ENCODE results near the gene MLF2.
A peak's percentile ranks its signal among the peaks of the same experiment; 100 is the strongest.

The MLF2 gene, protein sequence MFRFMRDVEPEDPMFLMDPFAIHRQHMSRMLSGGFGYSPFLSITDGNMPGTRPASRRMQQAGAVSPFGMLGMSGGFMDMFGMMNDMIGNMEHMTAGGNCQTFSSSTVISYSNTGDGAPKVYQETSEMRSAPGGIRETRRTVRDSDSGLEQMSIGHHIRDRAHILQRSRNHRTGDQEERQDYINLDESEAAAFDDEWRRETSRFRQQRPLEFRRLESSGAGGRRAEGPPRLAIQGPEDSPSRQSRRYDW

DNA sequence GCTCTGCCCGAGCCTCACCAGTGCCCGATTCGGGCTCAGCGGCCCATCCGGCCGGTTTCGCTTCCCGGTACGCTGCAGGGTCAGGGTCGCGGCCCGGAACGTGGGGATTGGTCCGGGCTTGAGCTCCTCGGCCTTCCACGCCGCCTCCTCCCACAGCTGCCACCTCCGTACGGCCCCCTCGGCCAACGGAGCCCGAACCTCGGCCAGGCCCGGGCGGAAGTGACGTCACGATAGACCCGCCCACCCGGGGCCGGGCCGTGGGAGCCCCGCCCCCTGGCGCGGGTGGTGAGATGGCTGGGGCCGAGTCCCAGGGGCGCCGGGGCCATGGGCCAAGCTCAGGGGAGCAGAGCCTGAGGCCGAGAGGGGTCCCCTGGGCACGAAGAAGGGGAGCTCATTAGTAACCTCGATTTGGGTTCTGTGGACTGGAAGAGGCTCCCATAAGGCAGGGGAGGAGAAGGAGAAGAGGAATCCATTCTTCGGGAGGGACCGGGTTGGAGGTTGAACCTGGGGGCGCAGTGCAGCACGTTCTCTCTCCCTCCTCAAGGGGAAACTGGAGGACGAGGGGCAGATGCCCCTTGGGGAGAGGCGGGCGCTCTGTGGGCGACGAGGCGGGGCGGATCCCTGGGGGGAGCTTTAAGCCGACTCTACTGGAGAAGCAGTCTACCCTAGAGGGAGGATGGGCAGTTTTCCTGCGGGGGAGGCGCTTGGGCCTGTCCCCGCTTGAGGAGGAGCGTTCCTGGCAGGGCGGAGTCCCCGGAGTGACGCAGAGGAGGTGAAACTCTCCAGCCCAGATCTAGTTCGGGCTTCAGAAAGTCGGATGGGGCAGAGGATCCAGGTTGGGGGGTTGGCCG lies at the start of gene MLF2:
TSS of gene MLF2 (minus strand) at position 221 of the 851 bp plus-strand sequence. CDS start 807 bp downstream, outside the sequence.
- DNase-seq: peak; percentile 97 to 98

DNA sequence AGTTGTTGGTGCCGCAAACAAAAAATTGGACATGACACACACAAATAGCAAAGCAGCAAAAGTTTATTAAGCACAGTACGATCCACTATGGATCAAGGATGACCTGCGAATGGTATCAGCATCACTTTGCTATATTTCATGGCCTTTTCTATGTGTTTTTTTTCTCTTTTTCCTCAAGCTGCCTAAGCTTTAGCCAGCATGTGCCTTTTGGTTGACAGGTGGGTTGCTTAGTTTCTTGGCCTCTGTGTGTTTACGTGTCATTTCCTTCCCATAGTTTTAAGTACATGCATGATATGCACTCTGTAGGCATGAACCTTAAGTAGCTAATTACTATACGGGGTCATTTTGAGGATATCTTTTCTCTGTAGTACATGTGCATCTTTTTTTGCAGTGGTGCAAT lies 46.2 kb upstream of the MLF2 start:
- no peak for DNase-seq

DNA sequence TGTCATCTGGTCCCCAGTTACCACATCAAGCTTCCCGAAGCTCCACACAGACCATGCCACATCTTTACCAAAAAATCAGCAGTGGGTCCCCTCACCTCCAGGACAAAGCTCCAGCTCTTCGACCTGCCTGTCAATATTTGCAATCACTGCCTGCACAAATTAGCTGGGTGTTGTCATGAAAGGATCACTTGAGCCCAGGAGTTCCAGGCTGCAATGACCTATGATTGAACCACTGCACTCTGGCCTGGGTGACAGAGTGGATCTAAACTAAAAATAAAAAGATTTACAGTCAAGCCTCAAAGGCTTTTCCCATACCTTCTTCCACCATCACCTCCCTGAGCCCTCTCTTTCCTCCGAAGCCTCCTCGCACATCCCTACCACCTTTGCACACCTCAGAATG lies 43.6 kb upstream of the MLF2 start:
- no peak for DNase-seq

DNA sequence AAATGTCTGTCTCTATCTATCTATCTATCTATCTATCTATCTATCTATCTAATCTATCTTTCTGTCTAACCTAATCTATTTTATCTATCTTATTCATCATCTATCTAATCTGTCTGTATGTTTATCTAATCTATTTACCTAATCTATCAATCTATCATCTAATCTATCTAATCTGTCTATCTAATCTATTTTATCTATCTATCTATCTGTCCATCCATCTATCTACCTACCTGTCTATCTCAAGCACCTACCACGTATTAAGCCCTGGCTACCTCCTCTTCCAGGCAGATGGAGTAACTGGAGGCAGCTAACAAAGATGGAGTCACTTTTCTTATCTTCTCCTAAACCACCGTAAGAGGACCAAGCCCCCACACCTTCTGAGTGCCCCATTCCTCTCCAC lies 42.1 kb upstream of the MLF2 start:
- DNase-seq: no peak

DNA sequence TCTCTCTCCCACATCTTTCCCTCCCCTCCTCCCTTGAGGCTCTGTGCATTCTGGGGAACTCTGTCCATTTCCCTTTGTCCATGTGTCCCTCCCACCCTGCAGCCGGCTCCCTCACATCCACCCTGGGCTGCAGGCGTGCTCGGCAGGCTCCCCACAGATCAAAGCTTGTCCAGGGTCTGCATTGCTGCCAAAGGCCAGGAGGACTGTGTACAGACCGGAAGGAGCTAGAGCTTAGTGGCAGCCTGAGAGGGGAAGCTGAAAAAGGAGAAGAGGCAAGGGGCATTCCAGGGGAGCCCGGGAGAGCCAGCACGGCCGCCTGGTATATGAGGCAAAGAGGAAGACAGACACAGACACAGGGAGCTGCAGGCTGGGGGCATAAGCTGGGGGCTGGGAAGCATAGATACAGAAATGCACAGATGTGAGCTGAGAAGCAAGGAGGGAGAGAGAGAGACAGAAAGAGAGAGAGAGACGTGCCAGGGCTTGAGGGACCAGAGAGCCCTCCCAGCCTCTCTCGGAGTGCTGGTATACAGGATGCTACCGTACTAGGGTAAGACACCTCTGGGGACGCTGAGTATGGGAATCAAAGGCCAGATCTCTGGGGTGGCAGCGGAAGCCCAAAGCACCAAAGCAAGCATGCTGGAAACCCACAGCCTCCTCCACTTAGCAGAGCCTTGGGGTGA lies 39.7 kb upstream of the MLF2 start:
- DNase-seq: no peak

DNA sequence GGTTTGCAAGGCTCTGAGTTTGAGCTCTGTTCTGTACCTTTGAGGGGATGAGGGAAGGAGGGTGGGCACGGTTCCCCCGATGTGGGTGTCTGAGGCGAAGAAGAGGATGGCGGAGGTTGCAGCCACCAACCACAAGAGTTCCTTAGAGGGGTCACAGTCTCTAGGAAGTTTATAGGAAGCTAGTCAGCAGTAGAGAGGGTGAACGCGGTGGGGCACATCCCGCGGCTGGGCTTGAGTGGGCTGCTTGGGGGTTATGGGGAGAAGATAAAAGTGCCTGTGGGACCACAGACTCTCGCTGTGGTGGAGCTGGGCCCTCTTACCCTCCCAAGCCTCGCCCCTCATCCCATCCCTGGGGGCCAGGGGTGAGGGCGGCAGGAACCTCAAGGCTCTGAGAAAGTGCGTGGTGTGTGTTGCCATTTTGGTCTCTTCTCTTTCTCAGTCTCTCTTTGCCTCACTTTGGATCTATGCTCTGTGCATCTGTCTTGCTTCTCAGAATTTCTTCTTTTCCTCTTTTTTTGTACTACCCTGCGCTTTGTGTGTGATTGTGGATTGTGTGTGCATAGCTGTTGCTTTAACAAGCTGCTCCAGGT lies 39.1 kb upstream of the MLF2 start:
- no peak for DNase-seq

DNA sequence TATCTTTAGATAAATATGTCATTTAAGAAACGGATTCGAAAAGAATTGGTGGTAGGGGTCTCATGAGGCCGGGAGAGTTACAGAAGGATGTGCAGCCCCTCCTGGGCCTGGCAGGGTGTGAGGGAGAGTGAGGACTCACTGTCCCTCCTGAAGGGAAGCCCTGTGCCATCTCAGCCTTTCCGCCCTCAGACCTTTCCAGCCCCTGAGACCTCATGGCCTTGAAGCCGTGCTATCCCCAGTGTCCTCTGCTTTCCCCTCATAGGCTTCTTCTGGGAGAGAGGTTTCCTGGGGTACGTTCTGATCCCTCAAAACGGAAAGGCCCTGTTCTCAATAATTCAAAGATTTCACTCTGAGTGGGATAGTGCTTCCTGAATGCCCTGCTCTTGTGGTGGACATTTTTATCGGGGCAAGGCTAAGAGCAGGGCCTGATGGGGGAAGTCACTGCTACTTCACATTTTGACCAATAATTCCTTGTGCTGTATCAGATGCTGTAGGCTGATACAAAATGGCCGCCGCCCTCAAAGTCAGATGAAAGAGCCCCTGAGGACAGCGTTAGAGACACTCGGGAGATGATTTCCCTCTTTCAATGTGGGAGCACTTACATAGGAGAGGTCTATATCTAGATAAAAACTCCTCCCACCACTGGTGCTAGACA lies 37.7 kb upstream of the MLF2 start:
- no peak for DNase-seq

DNA sequence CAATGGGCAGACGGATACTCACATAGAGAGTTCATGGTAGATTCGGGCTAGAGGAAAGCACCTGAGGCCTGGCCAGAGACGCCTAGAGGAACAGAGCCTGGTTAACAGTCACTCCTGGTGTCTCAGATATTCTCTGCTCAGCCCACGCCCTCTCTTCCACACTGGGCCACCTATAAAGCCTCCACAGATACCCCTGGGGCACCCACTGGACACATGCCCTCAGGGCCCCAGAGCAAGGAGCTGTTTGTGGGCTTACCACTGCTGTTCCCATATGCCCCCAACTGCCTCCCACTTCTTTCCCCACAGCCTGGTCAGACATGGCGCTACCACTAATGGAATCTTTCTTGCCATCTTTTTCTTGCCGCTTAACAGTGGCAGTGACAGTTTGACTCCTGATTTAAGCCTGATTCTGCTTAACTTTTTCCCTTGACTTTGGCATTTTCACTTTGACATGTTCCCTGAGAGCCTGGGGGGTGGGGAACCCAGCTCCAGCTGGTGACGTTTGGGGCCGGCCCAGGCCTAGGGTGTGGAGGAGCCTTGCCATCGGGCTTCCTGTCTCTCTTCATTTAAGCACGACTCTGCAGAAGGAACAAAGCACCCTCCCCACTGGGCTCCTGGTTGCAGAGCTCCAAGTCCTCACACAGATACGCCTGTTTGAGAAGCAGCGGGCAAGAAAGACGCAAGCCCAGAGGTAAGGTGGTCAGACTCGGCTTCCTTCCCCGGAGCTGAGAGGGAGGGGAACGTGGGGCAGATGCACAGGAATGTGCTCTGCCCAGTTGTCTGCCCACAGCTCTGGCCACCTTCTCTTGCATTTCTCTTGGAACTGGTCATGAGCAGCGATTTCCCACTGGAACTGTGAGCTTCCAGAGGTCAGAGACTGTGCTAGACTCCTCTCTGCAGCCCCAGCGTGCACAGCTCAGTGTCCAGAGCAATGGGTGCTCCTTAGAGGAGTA lies 36.3 kb upstream of the MLF2 start, which contains the start of gene CD4:
TSS of gene CD4 (plus strand) at position 557 of the 953 bp plus-strand sequence. CDS start 10,611 bp downstream, outside the sequence.
- peak; percentile 74 for DNase-seq

DNA sequence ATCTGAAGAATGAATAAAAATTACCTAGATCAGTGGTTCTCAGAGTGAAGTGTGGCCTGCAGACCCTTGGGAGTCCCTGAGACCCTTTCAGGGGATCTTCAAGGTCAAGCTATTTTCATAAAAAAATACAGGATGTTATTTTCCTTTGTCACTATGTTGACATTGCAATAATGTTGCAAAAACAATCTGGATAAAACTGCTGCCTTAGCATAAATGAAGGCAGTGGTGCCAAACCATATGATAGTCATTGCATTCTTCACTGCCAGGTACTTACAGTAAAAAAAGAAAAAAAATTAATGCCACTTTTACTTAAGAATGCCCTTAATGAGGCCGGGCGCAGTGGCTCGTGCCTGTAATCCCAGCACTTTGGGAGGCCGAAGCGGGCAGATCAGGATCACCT lies 34.4 kb upstream of the MLF2 start:
- DNase-seq: no peak

DNA sequence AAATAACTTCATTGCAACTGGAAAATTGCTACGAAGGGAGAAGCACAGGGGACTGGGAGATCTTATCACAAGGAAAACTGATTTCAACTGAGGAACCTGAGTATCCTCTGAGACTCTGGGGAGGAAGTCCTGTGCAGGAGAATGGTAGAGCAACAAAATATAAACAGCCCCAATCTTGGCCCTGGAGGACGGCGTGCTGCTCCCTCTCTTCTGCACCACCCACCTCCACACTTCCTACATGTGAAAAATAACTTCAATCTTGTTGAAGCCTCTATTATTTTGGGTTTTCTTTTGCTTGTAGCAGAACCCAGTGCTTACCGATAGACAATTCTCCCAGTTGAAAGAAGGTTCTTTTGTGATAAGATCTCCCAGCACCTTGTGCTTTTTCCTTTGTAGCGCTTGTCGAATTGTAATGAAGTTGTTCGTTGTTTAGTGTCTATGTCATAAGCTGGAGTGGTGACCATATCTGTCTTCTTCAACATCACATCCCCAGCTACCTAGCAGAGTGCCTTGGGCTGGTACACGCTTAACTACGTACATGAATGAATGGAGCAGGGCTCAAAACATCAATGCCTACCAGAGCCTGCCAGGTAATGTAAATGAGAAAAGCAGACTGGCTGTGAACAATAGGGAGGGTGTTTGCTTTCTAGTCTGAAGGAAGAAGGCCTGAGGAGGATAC lies 33.6 kb upstream of the MLF2 start:
- no peak for DNase-seq

DNA sequence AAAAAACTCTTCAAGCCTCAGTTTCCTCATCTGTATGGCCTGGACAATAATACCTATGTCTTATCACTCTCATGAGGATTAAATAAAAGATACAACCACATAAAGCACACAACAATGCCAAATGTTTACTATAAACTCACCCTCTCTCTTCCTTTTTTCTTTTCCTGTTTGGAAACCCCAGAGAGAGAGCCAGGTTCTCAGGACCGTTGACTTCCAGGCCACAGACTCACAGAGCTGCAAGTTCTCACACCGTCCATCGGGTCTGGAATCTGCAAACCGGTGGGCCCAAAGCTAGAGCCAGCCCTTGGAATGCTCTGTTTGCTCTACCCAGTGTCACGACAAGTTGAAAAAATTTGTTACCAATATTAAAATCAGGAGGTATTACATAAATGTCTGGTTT lies 31.8 kb upstream of the MLF2 start:
- no peak for DNase-seq

DNA sequence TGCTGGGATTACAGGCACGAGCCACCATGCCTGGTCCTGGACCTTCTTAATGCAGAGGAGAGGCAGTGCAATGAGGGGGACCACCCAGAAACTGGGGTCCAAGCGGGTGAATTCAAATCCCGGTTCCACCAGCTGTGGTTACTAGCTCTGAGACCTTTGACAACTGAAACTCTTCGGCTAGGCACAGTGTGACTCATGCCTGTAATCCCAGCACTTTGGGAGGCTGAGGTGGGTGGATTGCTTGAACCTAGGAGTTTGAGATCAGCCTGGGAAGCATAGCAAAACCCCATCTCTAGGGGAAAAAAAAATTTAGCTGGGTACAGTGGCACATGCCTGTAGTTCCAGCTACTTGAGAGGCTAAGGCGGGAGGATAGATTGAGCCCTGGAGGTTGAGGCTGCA lies 31.4 kb upstream of the MLF2 start:
- no peak for DNase-seq

DNA sequence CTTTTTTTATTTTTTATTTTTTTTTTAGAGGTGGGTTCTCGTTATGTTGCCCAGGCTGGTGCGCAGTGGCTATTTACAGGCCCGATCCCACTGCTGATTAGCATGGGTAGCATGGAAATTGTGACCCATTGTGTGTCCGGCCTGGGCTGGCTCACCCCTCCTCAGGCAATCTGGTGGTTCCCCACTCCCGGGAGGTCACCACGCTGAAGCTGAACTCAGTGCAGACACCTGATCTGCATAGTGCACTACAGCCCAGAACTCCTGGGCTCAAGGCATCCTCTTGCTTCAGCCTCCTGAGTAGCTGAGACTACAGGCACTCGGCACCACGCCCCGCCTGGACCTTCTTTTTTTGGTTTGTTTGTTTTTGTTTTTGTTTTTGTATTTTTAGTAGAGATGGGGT lies 30.9 kb upstream of the MLF2 start:
- no peak for DNase-seq

DNA sequence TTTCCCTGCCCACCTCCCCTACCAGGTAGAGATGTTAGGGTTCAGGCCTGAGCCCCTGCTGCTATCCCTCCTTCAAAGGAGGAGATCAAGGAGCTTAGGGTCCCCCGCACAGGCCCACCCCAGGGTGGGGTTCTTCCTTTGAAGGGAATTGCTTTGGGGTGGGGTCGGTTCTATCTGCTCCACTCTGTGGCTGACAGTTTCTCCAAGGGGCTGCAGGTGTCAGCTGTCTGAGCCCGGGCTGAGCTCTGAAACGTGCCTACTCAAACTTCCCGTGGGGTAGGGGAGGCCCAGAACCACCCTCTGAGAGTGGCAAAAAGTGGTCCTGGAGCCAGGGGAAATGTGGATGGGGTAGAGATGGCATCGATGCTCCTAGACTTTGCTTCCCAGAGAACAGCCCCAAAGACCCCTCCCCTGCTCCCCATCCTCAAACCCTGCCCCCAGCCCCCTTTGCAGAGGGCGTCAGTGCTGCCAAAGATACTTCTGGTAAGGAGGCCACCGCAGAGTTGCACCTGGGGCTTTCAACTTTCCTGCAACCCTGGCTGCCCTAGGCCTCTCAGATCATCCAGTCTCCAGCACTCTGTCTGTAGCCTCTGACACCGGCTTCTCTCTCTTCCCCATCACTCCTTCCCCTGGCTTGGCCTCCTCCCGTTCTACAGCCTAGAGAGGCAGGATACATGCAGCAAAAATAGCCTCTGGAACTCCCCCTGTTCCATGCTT lies 30.1 kb upstream of the MLF2 start:
- no peak for DNase-seq

DNA sequence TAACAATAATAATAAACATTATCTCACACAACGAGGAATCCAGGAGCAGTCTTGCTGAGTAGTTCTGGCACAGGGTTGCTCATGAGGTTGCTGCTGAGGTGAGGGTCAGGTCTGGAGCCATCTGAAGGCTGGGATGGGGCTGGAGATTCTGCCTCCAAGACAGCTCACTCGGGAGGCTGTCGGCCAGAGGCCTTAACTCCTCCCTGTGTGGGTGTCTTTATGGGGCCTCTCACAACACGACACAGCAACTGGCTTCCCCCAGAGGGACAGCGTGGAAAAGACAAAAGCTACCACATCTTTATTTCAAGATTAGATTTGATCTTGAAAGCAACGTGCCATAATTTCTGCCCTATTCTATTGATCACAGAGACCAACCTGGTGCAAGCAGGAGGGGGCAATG lies 29.2 kb upstream of the MLF2 start:
- DNase-seq: no peak

DNA sequence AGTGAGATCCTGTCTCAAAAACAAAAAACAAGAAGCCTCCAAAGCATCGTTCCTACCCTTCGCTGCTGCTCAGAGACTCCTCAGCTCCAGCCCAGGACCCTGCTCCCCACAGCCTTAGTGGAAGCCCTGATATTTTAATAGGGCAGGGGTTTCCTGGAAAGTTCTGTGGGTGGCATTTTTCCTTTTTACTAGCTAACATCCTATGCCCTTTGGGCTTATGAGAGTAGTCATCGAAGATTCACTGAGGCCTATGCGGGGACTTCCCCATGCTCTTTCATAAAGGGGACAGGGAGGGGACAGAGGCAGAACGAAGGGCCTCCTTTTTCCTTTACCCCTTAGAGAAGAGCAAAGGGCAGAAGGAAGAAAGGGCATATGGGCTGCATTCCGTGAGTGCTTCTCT lies 27.6 kb upstream of the MLF2 start:
- no peak for DNase-seq

DNA sequence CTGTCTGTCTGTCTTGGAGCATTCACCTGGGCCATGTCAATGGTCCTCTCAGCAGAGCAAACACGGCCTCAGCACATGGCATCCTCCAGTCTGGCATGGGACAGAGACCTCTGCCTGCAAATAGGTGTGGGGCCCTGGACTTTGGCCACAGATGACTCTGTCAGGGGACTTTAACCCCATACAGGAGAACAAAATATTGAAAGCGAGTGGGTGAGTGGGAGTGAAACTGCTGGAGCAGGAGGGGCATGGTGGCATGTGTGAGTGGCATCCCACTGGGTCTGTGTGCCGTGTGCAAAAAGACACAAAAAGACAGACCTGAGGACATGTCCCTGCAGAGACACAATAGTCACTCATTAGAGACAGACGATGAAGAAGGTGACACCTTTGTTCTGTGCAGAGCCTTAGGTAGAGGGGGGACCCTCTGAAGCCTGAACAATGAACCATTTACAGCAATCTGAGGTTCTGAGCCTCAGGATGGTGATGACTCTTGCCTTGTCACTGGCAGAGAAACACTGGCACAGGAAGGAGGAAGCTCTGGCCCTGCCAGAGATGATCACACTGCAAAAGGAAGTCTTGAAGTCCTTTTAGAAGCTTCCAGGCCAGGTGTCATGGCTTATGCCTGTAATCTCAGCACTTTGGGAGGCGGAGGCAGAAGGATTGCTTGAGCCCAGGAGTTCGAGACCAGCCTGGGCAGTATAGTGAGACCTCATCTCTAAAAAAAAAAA lies 26.9 kb upstream of the MLF2 start:
- DNase-seq: no peak

DNA sequence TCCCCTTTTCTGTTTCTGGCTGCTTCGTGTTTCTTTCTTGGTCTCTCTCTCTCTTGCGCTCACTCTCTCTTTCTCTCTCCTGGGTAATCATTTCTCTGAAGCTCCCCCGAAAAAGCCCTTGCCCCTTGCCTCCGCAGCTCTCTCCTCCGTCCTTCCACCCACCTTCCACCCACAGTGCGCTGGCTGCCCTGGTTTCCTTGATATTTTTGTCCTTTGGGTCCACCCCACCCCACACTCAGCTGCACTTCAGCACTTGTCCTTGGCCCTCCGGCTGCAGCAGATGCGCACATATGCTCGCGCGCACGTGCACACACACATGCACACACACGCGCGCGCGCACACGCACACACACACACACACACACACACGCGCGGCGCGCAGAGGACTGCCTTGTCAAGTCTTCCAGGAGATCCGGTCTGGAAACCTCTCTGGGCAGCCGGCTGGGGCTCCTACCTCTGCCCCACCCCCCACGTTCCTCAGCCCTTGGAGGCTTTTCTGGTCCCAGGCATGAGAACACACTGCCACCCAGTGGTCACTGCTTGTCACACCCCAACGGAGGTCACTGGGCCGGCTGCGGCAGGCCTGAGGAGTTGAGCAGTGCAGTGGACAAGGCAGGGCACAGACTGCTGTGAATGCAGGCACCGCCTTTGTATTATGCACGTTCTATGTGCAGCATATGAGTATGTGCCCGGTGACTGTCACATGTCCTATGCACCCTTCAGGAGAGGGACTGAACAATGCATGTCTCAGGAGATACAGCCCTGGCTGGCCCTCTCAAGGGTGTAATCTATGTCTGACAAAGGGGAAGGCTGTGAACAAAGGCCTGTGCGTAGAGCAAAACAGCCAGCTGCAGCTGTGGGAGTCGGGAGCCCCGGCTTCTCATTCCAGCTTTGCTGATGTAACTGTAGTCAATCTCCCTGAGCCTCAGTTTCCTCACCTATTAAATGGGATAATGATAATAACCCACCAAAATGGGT lies 25.9 kb upstream of the MLF2 start:
- DNase-seq: peak; percentile 90 to 93
